Measurements from ENCODE around the gene MVK. TPM values are rescaled to one million over a fixed set of nuclear protein-coding genes. Genes with fewer than 3 reads are reported as not detected.

The MVK gene
- total and polyA plus RNA-seq, 2 experiments from 2014 or later = 16.7 to 40.1 TPM

GRCh38 chr12:109612975-109613502 lies 39.4 kb downstream of the MVK start:
- Histone ChIP-seq H3K27ac (ENCODE audit: low read depth) (no peak overlapping the region), H3F3A (replicated peaks; ENCODE audit: low read depth) (no peaks in the 10 kb centered on the region), H3K4me2 (no peak overlapping the region), H4K20me1 (replicated peaks; ENCODE audit: insufficient read depth) (no peaks in the 10 kb centered on the region), H3K27me3 (ENCODE audit: insufficient read depth) (no peaks in the 10 kb centered on the region), H3K79me2 (replicated peaks; ENCODE audit: insufficient read depth) (no peaks in the 10 kb centered on the region), H3K4me1 (ENCODE audit: insufficient read depth) (no peaks in the 10 kb centered on the region; the same call in 1 of the 2 replicates), H2AFZ (no peak overlapping the region), H3K4me3 (no peak overlapping the region), H3K36me3 (ENCODE audit: insufficient read depth) (no peaks in the 10 kb centered on the region), H3K9me2 (ENCODE audit: insufficient read depth) (no peaks in the 10 kb centered on the region)
- ATAC-seq (peak; percentile 73), DNase-seq (ENCODE audit: low spot score) (peak; percentile 57)
- Mint-ChIP-seq H3K36me3 (ENCODE audit: low read depth) (no peaks in the 10 kb centered on the region), H3K27me3 (ENCODE audit: insufficient read depth, low read depth, poor library complexity) (peaks cover 11% of the 10 kb centered on the region), H3K9me3 (no peaks in the 10 kb centered on the region), H3K27ac (no peak overlapping the region), H3K4me1 (peaks cover 15% of the 10 kb centered on the region), H3K4me3 (no peak overlapping the region)
- TF ChIP-seq ETS1 (IDR thresholded peaks at IDR 0.05) = no peak
- no peak for TF ChIP-seq ZNF331 (CRISPR knock-in tag; IDR thresholded peaks at IDR 0.05; ENCODE audit: low read depth)
- TF ChIP-seq, protein P1, sequence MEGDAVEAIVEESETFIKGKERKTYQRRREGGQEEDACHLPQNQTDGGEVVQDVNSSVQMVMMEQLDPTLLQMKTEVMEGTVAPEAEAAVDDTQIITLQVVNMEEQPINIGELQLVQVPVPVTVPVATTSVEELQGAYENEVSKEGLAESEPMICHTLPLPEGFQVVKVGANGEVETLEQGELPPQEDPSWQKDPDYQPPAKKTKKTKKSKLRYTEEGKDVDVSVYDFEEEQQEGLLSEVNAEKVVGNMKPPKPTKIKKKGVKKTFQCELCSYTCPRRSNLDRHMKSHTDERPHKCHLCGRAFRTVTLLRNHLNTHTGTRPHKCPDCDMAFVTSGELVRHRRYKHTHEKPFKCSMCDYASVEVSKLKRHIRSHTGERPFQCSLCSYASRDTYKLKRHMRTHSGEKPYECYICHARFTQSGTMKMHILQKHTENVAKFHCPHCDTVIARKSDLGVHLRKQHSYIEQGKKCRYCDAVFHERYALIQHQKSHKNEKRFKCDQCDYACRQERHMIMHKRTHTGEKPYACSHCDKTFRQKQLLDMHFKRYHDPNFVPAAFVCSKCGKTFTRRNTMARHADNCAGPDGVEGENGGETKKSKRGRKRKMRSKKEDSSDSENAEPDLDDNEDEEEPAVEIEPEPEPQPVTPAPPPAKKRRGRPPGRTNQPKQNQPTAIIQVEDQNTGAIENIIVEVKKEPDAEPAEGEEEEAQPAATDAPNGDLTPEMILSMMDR (conservative IDR thresholded peaks at IDR 0.05; ENCODE audit: low read depth in 2 of 2) = peak; percentile 41 to 47

- Mint-ChIP-seq H3K4me1 (peaks cover 15% of the 10 kb centered on the region), H3K36me3 (ENCODE audit: low read depth) (no peaks in the 10 kb centered on the region), H3K27ac (no peak overlapping the region), H3K9me3 (no peaks in the 10 kb centered on the region), H3K27me3 (ENCODE audit: insufficient read depth, low read depth, poor library complexity) (peaks cover 11% of the 10 kb centered on the region), H3K4me3 (no peak overlapping the region)
- H4K20me1 ChIP-seq (replicated peaks; ENCODE audit: insufficient read depth) = no peaks in the 10 kb centered on the region
- no peaks in the 10 kb centered on the region for H3K9me2 ChIP-seq (ENCODE audit: insufficient read depth)
- no peaks in the 10 kb centered on the region for H3K79me2 ChIP-seq (replicated peaks; ENCODE audit: insufficient read depth)
- no peaks in the 10 kb centered on the region for H3K36me3 ChIP-seq (ENCODE audit: insufficient read depth)
- no peak overlapping the region for H3K4me3 ChIP-seq
- ATAC-seq = peak; percentile 76
- H3K4me1 ChIP-seq (ENCODE audit: insufficient read depth) = no peaks in the 10 kb centered on the region; the same call in 1 of the 2 replicates
- no peaks in the 10 kb centered on the region for H3K27me3 ChIP-seq (ENCODE audit: insufficient read depth)
- DNase-seq (ENCODE audit: low spot score) = peak; percentile 57
- no peak overlapping the region for H3K27ac ChIP-seq (ENCODE audit: low read depth)
- H2AFZ ChIP-seq = no peak overlapping the region
- no peak overlapping the region for H3K4me2 ChIP-seq
- no peaks in the 10 kb centered on the region for H3F3A ChIP-seq (replicated peaks; ENCODE audit: low read depth)
- TF ChIP-seq, protein P1 (conservative IDR thresholded peaks at IDR 0.05; ENCODE audit: low read depth in 2 of 2) = no peak
- TF ChIP-seq CREB1 (CRISPR knock-in tag; IDR thresholded peaks at IDR 0.05; ENCODE audit: low read depth) (no peak), POLR2AphosphoS5 (IDR thresholded peaks at IDR 0.05; ENCODE audit: low read depth) (no peak), STAT1 (IDR thresholded peaks at IDR 0.05; ENCODE audit: unreplicated experiment) (no peak), NANOG (IDR thresholded peaks at IDR 0.05; ENCODE audit: borderline replicate concordance) (no peak), ETS1 (IDR thresholded peaks at IDR 0.05) (no peak), JUNB (IDR thresholded peaks at IDR 0.05; ENCODE audit: unreplicated experiment) (no peak)
Measured at GRCh38 chr12:109613649-109614455, 40.3 kb downstream of the MVK start.
